Loucy (cell line): ENCODE measurements around the gene NOTCH1.

Experiments
- H2AFZ ChIP-seq: fragments of 200-600 bp; sonication (generic); 2 replicates; pipeline ENCODE4 v1.6.0; 2016; ENCODE audit warnings: antibody characterized with exemption, mild to moderate bottlenecking, low read length, moderate library complexity
- H3F3A ChIP-seq: fragments of 200-600 bp; 2 replicates; pipeline ENCODE4 v1.6.0; 2016; ENCODE audit warnings: antibody characterized with exemption, low read depth, mild to moderate bottlenecking
- H3K27me3 ChIP-seq: fragments of 200-600 bp; sonication (generic); 2 replicates; pipeline ENCODE4 v1.6.1; 2014; ENCODE audit warnings: low read length, mild to moderate bottlenecking; ENCODE audit not compliant: insufficient read depth, poor library complexity, severe bottlenecking
- H3K36me3 ChIP-seq: fragments of 200-600 bp; sonication (generic); 2 replicates; pipeline ENCODE4 v1.6.1; 2016; ENCODE audit warnings: low read length; ENCODE audit not compliant: insufficient read depth
- H3K4me1 ChIP-seq: fragments of 200-600 bp; sonication (generic); 2 replicates; pipeline ENCODE4 v1.5.1; 2014; ENCODE audit warnings: low read length, mild to moderate bottlenecking; ENCODE audit not compliant: insufficient read depth, poor library complexity, severe bottlenecking
- H3K4me2 ChIP-seq: fragments of 200-600 bp; sonication (generic); 2 replicates; pipeline ENCODE4 v1.6.0; 2014; ENCODE audit warnings: antibody characterized with exemption, low read length, low read depth, mild to moderate bottlenecking; ENCODE audit not compliant: poor library complexity, severe bottlenecking
- H3K4me3 ChIP-seq: fragments of 200-600 bp; sonication (generic); 2 replicates; pipeline ENCODE4 v1.5.1; 2014; ENCODE audit warnings: low read length, mild to moderate bottlenecking, mixed read lengths; ENCODE audit not compliant: poor library complexity, severe bottlenecking
- H3K79me2 ChIP-seq: fragments of 200-600 bp; sonication (generic); 2 replicates; pipeline ENCODE4 v1.6.1; 2014; ENCODE audit warnings: low read length; ENCODE audit not compliant: insufficient read depth
- H3K9ac ChIP-seq: fragments of 200-600 bp; sonication (generic); 2 replicates; pipeline ENCODE4 v1.6.0; 2014; ENCODE audit warnings: mild to moderate bottlenecking, low read depth, low read length, moderate library complexity; ENCODE audit not compliant: poor library complexity, severe bottlenecking
- H3K9me2 ChIP-seq: fragments of 200-600 bp; sonication (generic); replicated peaks from 2 replicates; pipeline ENCODE4 v1.6.1; 2016; ENCODE audit warnings: low read depth, low read length, mixed read lengths
- H3K9me3 ChIP-seq: fragments of 200-600 bp; sonication (generic); 2 replicates; pipeline ENCODE4 v1.6.1; 2014; ENCODE audit warnings: mild to moderate bottlenecking, antibody characterized with exemption, low read length, low read depth; ENCODE audit not compliant: insufficient read depth
- H4K20me1 ChIP-seq: fragments of 200-600 bp; sonication (generic); 2 replicates; pipeline ENCODE4 v1.6.0; 2014; ENCODE audit warnings: antibody characterized with exemption, low read length, mild to moderate bottlenecking; ENCODE audit not compliant: insufficient read depth, poor library complexity, severe bottlenecking
- EZH2phosphoT487 ChIP-seq: fragments of 200-600 bp; IDR thresholded peaks from 2 replicates; pipeline ENCODE4 v1.6.1; 2018; ENCODE audit warnings: antibody characterized with exemption, mild to moderate bottlenecking, moderate library complexity, borderline replicate concordance
- TF ChIP-seq, protein P1 (sequence below): fragments of 200-600 bp; sonication (generic); conservative IDR thresholded peaks from 2 replicates; pipeline ENCODE4 v1.5.1; 2014; ENCODE audit warnings: mild to moderate bottlenecking, antibody characterized with exemption, low read length

The NOTCH1 gene

GRCh38 chr9:136509549-136509948 is 36.3 kb downstream of the NOTCH1 start:
- H3K9ac ChIP-seq: no peak overlapping the region
- no peak overlapping the region for H3K4me3 ChIP-seq
- H3K4me2 ChIP-seq: no peak overlapping the region
- H3F3A ChIP-seq: no peaks in the 10 kb centered on the region
- no peaks in the 10 kb centered on the region for H3K9me3 ChIP-seq
- H3K36me3 ChIP-seq: peaks cover 5% of the 10 kb centered on the region; the same call in 1 of the 2 replicates
- H3K79me2 ChIP-seq: no peaks in the 10 kb centered on the region
- no peaks in the 10 kb centered on the region for H4K20me1 ChIP-seq
- no peaks in the 10 kb centered on the region for H3K27me3 ChIP-seq
- no peaks in the 10 kb centered on the region for H3K4me1 ChIP-seq
- TF ChIP-seq, protein P1, sequence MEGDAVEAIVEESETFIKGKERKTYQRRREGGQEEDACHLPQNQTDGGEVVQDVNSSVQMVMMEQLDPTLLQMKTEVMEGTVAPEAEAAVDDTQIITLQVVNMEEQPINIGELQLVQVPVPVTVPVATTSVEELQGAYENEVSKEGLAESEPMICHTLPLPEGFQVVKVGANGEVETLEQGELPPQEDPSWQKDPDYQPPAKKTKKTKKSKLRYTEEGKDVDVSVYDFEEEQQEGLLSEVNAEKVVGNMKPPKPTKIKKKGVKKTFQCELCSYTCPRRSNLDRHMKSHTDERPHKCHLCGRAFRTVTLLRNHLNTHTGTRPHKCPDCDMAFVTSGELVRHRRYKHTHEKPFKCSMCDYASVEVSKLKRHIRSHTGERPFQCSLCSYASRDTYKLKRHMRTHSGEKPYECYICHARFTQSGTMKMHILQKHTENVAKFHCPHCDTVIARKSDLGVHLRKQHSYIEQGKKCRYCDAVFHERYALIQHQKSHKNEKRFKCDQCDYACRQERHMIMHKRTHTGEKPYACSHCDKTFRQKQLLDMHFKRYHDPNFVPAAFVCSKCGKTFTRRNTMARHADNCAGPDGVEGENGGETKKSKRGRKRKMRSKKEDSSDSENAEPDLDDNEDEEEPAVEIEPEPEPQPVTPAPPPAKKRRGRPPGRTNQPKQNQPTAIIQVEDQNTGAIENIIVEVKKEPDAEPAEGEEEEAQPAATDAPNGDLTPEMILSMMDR: no peak
- no peak for TF ChIP-seq EZH2phosphoT487
- no peaks in the 10 kb centered on the region for H3K9me2 ChIP-seq
- no peak overlapping the region for H2AFZ ChIP-seq

DNA sequence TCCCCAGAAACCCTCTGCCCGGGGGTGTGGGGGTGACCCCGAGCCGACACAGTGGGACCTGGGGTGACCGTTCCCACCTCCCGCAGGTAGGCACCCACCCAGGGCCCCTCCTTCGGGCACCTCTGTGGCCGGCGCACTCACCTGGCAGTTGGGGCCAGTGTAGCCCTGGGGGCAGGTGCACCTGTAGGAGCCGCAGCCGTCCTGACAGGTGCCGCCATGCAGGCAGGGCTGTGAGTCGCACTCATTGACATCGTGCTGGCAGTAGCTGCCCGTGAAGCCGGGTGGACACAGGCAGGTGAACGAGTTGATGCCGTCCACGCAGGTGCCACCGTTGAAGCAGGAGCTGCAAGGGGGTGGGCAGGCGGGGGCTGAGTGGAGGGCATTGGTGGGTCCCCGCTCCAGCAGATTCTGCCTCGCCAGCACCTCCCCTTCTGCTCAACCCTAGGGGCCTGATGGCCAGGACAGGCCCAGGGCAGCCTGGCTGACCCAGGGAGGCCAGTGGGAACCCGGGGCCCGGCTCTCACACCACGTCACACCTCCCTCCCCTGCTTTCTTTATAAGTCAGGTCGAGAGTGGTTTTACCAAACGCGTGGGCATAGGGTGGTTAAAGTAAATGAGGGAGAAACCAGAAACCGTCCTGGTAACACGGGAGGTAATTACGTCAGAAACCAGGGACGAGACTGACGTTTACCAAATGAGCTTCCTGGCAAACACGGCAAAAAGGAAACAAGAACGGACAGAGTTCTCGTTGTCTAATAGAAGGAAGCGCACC is 36.9 kb downstream of the NOTCH1 start:
- H3K4me1 ChIP-seq: no peaks in the 10 kb centered on the region
- no peaks in the 10 kb centered on the region for H3K9me2 ChIP-seq
- TF ChIP-seq, protein P1: no peak
- TF ChIP-seq EZH2phosphoT487: no peak
- H3K9ac ChIP-seq: no peak overlapping the region
- H2AFZ ChIP-seq: no peak overlapping the region
- H3K4me2 ChIP-seq: no peak overlapping the region
- H3F3A ChIP-seq: no peaks in the 10 kb centered on the region
- H3K4me3 ChIP-seq: no peak overlapping the region
- H3K36me3 ChIP-seq: peaks cover 5% of the 10 kb centered on the region; the same call in 1 of the 2 replicates
- H4K20me1 ChIP-seq: no peaks in the 10 kb centered on the region
- H3K27me3 ChIP-seq: no peaks in the 10 kb centered on the region
- no peaks in the 10 kb centered on the region for H3K9me3 ChIP-seq
- no peaks in the 10 kb centered on the region for H3K79me2 ChIP-seq

DNA sequence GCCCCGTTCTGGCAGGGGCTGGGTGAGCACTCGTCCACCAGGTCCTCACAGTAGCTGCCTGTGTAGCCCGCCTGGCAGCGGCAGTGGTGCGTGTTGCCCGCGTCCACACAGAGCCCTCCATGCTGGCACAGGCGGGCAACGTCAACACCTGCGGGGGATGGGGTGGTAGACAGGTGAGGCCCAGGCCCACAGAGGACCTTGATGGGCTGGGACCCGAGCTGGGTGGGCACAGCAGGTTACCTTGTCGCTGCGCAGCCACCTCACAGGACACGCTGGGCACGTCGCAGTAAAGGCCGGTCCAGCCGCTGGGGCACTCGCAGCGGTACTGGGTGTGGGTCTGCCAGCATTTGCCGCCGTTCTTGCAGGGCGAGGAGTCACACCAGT is 37.9 kb downstream of the NOTCH1 start:
- Histone ChIP-seq H3K9me2 (no peaks in the 10 kb centered on the region), H3K79me2 (no peaks in the 10 kb centered on the region), H2AFZ (no peak overlapping the region), H3K4me1 (no peaks in the 10 kb centered on the region), H3K9ac (no peak overlapping the region), H3K4me3 (no peak overlapping the region), H3F3A (no peaks in the 10 kb centered on the region), H3K36me3 (peaks cover 2% of the 10 kb centered on the region; the same call in 1 of the 2 replicates), H4K20me1 (no peaks in the 10 kb centered on the region), H3K4me2 (no peak overlapping the region), H3K27me3 (no peaks in the 10 kb centered on the region), H3K9me3 (no peaks in the 10 kb centered on the region)
- TF ChIP-seq EZH2phosphoT487: no peak
- TF ChIP-seq, protein P1: no peak
